HG02678 (cell line): ENCODE results near the gene PBX3.

Experiments
- ATAC-seq: cut with Tn5 transposase; IDR thresholded peaks from one replicate; pipeline ENCODE4 v1.9.1; 2021; ENCODE audit warnings: mild to moderate bottlenecking, moderate library complexity; ENCODE audit not compliant: unreplicated experiment

The PBX3 gene

GRCh38 chr9:125748446-125749099 is 1.4 kb downstream of the PBX3 start:
- no peak for ATAC-seq

- no peak for ATAC-seq
Measured at GRCh38 chr9:125749287-125749935, 2.2 kb downstream of the PBX3 start.

GRCh38 chr9:125749951-125750626 is 2.9 kb downstream of the PBX3 start:
- ATAC-seq: no peak

- ATAC-seq: no peak
Measured at GRCh38 chr9:125750627-125751011, 3.4 kb downstream of the PBX3 start.

DNA sequence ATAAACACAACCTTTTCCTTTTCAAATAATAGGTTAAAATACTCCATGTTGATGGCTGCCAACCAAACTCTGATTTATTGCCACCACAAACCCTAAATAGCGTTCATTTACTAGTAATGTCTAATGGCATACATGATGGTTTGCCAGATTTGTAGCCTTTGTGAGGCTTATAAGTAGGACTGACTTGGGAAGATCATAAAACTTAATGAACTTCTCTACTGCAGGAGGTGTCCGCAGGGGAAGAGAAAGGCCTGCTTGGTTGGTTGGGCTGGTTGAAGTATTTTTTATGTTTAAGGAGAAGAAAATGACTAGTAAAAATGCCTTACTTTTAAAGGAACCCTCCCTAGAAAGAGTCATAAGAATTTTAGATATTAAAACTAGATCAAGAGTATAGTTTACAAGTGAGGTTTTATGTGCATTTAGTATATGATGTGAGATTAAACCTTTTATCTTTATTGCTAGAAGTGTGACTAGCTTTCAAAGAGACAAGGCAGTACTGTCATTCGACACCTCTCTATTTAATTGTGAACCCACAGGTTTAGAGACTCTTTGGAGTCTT is 5.0 kb downstream of the PBX3 start:
- no peak for ATAC-seq

- ATAC-seq: no peak
Measured at GRCh38 chr9:125754096-125754495, 6.9 kb downstream of the PBX3 start.

- no peak for ATAC-seq
Measured at GRCh38 chr9:125755340-125755739, 8.2 kb downstream of the PBX3 start.

DNA sequence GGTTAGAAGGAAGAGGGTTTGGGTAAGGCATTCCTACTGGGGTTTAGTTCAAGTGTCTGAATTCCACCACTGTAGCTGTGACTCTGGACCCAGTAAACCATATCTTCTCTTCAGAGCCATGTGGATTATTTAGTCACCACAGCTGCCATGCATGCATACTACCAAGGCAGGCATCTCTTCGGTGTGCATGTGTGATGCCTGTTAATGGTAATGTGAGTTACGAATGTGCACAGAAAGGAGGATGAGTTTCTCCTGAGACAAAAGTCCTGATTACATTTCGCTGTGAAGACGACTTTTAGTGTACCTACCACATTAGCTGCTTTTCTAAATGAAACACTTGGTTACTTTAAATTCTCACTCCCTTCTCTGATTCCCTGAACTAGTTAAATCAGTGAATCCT is 9.3 kb downstream of the PBX3 start:
- ATAC-seq: no peak

GRCh38 chr9:125757834-125758233 is 10.7 kb downstream of the PBX3 start:
- no peak for ATAC-seq

DNA sequence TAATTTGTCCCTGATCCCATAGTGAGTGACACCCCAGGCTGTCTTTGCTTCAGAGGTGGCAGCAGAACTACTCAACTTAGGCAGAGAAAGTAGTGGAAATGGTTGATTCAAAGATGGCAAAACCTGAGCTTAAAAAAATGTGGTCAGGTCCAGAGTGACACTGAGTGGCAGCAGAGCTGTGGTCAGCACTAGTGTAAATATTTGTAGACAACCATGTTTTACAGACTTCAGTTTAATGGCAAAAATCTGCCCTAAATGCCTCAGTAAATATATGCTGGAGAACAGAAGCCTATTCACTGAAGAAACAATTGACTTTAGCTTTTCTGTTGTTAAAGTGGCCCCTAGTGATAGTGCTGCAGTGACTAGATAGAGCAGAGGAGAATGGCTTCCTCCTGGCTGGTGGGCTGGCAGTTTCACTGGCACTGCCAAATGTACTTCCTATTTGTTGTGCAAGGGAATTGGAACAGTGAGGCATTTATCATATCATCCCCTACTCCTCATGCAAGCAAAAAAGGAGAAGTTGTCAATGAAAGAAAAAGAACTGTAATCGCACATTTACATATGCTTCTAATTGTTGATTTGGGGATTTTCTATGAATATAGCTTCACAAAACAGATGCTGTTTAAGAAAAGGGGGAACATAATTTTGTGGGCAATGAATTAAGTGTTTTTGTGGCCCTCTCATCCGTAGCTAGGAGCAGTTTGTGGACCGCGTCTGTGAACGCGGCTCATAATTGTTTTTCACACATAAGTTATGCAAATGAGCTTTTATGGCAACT is 12.0 kb downstream of the PBX3 start:
- no peak for ATAC-seq

- no peak for ATAC-seq
Measured at GRCh38 chr9:125759764-125760129, 12.6 kb downstream of the PBX3 start.

GRCh38 chr9:125760537-125760936 is 13.4 kb downstream of the PBX3 start:
- ATAC-seq: no peak

GRCh38 chr9:125761676-125762450 is 14.7 kb downstream of the PBX3 start:
- no peak for ATAC-seq

GRCh38 chr9:125763394-125763801 is 16.2 kb downstream of the PBX3 start:
- no peak for ATAC-seq

DNA sequence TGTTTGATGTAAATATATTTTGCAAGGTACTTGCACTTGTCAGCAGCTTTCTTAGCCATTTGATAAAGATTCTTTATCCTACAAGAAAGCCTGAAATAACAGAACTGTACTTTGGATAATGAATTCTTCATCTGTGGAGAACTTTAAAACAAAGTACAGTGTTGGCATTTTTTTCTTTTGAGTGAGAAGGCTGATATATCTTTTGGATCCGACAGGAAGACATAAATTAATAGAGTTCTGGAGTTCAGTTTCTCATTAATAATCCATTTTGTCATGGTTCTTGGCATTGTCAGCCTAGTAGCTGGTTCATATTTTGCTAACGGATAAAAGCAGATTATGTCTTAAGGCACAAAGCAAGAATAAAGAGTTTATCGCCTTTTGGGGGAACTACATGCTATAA is 17.0 kb downstream of the PBX3 start:
- ATAC-seq: no peak

DNA sequence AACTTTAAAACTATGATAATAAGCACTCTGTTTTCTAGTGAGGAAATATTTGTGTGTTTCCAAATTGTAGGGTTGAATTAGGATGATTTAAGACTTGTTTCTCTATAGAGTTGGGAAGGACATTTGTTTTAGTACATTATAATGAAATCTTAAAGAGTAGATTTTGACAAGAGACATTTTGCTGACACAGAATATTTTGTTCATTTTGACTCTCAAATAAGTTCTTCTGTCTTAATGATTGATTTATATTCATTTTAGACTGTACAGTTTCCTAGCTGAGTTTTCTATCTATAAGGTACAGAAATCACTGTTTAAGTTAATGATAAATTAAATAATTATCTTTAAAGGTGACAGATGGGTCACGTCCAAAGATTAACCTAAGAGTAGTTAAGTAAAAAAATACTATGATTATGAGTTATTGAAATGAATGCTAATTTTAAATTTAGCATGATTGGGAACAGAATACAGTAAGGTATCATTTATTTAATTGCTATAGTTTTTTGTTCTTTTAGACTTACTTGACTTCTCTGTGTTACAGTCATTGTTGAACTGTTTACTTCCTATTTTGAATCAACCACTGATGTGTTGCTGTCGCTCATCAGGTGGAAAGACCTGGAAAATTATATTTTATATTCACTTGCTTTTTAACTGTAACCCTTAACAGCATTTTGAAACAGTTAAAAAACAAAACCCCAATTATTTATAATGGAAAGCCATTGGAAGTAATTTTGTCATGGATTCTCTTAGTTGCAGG is 19.5 kb downstream of the PBX3 start:
- ATAC-seq: no peak

DNA sequence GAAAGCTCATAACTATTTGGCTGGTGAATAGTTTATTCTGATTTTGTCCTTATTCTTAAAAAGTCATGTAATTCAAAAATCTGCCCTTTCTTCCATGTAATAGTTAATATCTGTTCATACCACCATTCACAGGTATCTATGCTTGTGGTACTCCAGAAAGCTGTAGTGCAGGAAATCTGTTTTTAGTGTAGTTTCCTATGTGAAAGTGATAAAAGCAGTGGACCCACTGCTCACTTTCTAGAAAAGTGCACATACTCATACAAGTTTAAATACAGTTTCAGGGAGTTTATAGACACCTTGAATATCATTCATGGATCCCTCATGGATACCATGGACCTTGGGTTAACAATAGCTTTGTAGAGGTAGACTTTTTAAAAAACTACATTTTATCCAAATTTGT is 20.2 kb downstream of the PBX3 start:
- ATAC-seq: no peak

DNA sequence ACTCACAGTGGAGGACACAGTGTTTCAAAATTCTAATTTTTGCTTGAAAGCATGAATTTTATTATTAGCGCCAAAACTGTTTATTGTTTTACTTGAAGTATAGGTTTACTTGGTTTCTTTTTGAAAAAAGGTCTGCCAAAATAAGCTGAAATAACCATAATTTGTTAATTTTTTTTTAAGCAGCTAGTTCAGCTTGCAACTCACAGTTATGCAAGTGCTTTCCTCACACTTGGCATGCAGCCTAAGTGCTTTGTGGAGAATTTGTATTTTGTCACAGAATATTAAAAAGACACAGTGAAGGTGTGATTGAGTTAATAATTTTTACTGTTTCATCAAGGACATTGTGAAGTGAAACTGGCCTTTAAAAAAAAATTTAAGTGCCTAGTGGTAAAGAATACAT is 21.6 kb downstream of the PBX3 start:
- ATAC-seq: no peak

DNA sequence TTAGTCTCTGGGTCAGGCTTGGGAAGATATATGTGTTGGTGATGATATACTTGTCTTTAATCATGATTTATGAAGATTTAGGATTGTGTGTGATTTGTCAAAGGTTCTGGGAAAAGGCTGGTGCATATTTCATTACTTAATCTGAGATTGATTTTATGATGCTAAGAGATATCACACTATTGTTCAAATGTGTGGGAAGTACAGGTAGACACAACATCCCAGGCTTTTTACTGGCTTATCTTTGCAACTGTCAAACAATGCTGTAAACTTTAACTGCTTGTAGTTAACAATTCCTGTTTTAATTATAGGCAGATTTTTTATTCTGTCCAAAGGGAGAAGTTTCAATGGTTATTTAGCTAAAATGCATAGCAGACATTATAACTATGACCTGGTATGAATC is 23.9 kb downstream of the PBX3 start:
- no peak for ATAC-seq

DNA sequence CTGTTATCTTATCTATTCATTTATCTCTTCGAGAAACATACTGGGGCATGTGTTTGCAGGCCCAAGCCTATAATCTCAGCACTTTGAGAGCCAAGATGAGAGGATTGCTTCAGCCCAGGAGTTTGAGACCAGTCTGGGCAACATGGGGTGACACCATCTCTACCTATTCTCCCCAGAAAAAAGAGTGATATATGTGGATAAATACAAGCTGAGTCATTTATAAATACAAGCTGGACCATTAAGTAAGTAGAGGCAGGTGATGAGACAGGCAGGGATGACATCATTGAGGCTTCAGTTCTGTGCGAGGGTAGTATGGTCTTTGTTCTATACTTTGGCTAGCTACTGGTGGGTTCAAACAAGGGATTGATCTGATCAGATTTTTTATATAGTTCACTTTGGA is 25.6 kb downstream of the PBX3 start:
- no peak for ATAC-seq
